Endothelial cell of umbilical vein (primary cell): ENCODE data around the gene FAM13B. TPM values are rescaled to one million over a fixed set of nuclear protein-coding genes. Genes with fewer than 3 reads are reported as not detected.

Experiments
- BruUV-seq: library from RNA; stranded (reverse); fragments of 400-500 nt; replicated peaks from 2 replicates; lab custom pipeline; 2021; lab: Mats Ljungman, UMichigan
- CTCF ChIA-PET: fragments of 300-600, 350-600 bp; sonication (Branson Sonifier 250); formaldehyde crosslinking; loops from one replicate; lab custom pipeline; 2021; ENCODE audit warnings: antibody characterized with exemption, inconsistent platforms; lab: Charles Lee
- POLR2A ChIA-PET: fragments of 300-600, 350-600 bp; sonication (Branson Sonifier 250); formaldehyde crosslinking; loops from one replicate; lab custom pipeline; 2021; ENCODE audit warnings: antibody characterized with exemption, inconsistent platforms; lab: Charles Lee
- DNase-seq: peaks from one replicate; pipeline ENCODE4 v3.0.0-alpha.2; 2011; ENCODE audit warnings: low read depth, low spot score
- FAIRE-seq: peaks from 2 replicates; lab custom pipeline; 2011; peaks lifted over from hg19 to GRCh38; lab: Jason Lieb, UNC
- H2AFZ ChIP-seq: 2 replicates; pipeline ENCODE4 v1.6.0; 2012; ENCODE audit warnings: low read depth, low read length, control low read depth, inconsistent platforms
- H3K27ac ChIP-seq: 2 replicates; pipeline ENCODE4 v1.5.1; 2011; ENCODE audit warnings: low read depth, mild to moderate bottlenecking, control low read depth, low read length, moderate library complexity; ENCODE audit not compliant: insufficient read depth
- H3K27me3 ChIP-seq, 2 experiments: 2 replicates each; pipeline versions ENCODE4 v1.6.0 to v1.6.1; 2011; ENCODE audit warnings: low read length in 2 of 2, mixed read lengths in 1 of 2; ENCODE audit not compliant: control insufficient read depth in 2 of 2, insufficient read depth in 2 of 2
- H3K36me3 ChIP-seq, 2 experiments: 2 replicates in 1 of 2; 3 replicates in 1 of 2; pipeline ENCODE4 v1.5.1; 2011; ENCODE audit warnings: low read length in 2 of 2, mild to moderate bottlenecking in 1 of 2, moderate library complexity in 1 of 2; ENCODE audit not compliant: control insufficient read depth in 2 of 2, insufficient read depth in 2 of 2; ENCODE audit errors: extremely low read depth in 1 of 2
- H3K4me1 ChIP-seq: 3 replicates; pipeline ENCODE4 v1.5.1; 2011; ENCODE audit warnings: mild to moderate bottlenecking, low read length; ENCODE audit not compliant: control insufficient read depth, insufficient read depth; ENCODE audit errors: extremely low read depth
- H3K4me2 ChIP-seq: 2 replicates; pipeline ENCODE4 v1.6.1; 2011; ENCODE audit warnings: low read length, control low read depth, mixed read lengths; ENCODE audit not compliant: insufficient read depth
- H3K4me3 ChIP-seq, 3 experiments: fragments of 200-600 bp in 1 of 3; sonication (generic), shearing (Covaris generic) in 1 of 3; replicated peaks in 1 of 3; 2 replicates each; pipeline ENCODE4 v1.5.1; 2011 to 2016; ENCODE audit warnings: control low read depth in 3 of 3, low read length in 3 of 3, mild to moderate bottlenecking in 2 of 3, inconsistent platforms in 1 of 3, low read depth in 1 of 3, moderate library complexity in 1 of 3; ENCODE audit not compliant: insufficient read depth in 1 of 3
- H3K79me2 ChIP-seq: 2 replicates; pipeline ENCODE4 v1.6.0; 2012; ENCODE audit warnings: low read length, inconsistent platforms; ENCODE audit not compliant: control insufficient read depth, insufficient read depth
- H3K9ac ChIP-seq: replicated peaks from 2 replicates; pipeline ENCODE3; 2011; ENCODE audit warnings: low read length, control low read depth; ENCODE audit not compliant: insufficient read depth; ENCODE audit errors: extremely low read depth
- H3K9me1 ChIP-seq: replicated peaks from 3 replicates; pipeline ENCODE4 v1.6.0; 2011; ENCODE audit warnings: mild to moderate bottlenecking, low read length; ENCODE audit not compliant: control insufficient read depth, insufficient read depth; ENCODE audit errors: extremely low read depth
- H3K9me3 ChIP-seq: replicated peaks from 2 replicates; pipeline ENCODE4 v1.5.1; 2012; ENCODE audit warnings: low read length, inconsistent platforms; ENCODE audit not compliant: control insufficient read depth, insufficient read depth
- H4K20me1 ChIP-seq: replicated peaks from 2 replicates; pipeline ENCODE3; 2011; ENCODE audit warnings: mild to moderate bottlenecking, low read length; ENCODE audit not compliant: control insufficient read depth, insufficient read depth; ENCODE audit errors: extremely low read depth
- EZH2 ChIP-seq: IDR thresholded peaks from 2 replicates; pipeline ENCODE4 v1.6.1; 2012; ENCODE audit warnings: borderline replicate concordance, low read depth, mild to moderate bottlenecking, moderate library complexity, low read length, inconsistent platforms; ENCODE audit not compliant: severe bottlenecking
- FOS ChIP-seq: IDR thresholded peaks from 2 replicates; pipeline ENCODE4 v1.6.1; 2011; ENCODE audit warnings: mild to moderate bottlenecking, low read length, moderate library complexity, borderline replicate concordance; ENCODE audit not compliant: insufficient read depth
- GATA2 ChIP-seq: IDR thresholded peaks from 2 replicates; pipeline ENCODE4 v1.7.0; 2011; ENCODE audit warnings: low read depth, mild to moderate bottlenecking, moderate library complexity, mixed read lengths, low read length; ENCODE audit not compliant: insufficient read length, insufficient read depth
- JUN ChIP-seq: IDR thresholded peaks from 2 replicates; pipeline ENCODE4 v1.6.1; 2011; ENCODE audit warnings: borderline replicate concordance, low read depth; ENCODE audit not compliant: insufficient read length, insufficient read depth
- MYC ChIP-seq: IDR thresholded peaks from one replicate; pipeline ENCODE4 v1.6.1; 2011; ENCODE audit warnings: mild to moderate bottlenecking, low read depth, low read length
- POLR2A ChIP-seq: IDR thresholded peaks from 2 replicates; pipeline ENCODE4 v1.6.1; 2012; ENCODE audit warnings: low read depth, mild to moderate bottlenecking, control low read depth, low read length
- POLR2AphosphoS5 ChIP-seq: IDR thresholded peaks from 2 replicates; pipeline ENCODE4 v1.6.1; 2012; ENCODE audit warnings: low read depth, mild to moderate bottlenecking, control low read depth, low read length, moderate library complexity; ENCODE audit not compliant: insufficient read depth
- dilution Hi-C: fragments of 300-500 bp; cut with MboI; formaldehyde crosslinking; loops from one replicate; pipeline ENCODE4 v1.15.0; 2019; ENCODE audit warnings: low sequenced_read_pairs; ENCODE audit not compliant: extremely low pct_ligation_motif_present
- intact Hi-C: fragments of 100-400 bp; cut with micrococcal nuclease; formaldehyde crosslinking; loops from one replicate; pipeline ENCODE4 v1.10.0; 2022
- polyA plus RNA-seq, 4 experiments: library from polyadenylated mRNA; depleted of rRNA in 3 of 4; stranded (reverse) in 3 of 4; unstranded in 1 of 4; fragments of >200 nt; gene quantifications; 2 replicates each; pipeline versions ENCODE4 v1.2.1 to v1.2.3, GENCODE V29; 2011 to 2012; ENCODE audit warnings: missing spikeins in 1 of 4
- total RNA-seq: library from RNA; stranded (reverse); gene quantifications from 2 replicates; pipeline ENCODE4 v1.2.3, GENCODE V29; 2021
- TF ChIP-seq, protein P1 (sequence below), 2 donors: IDR thresholded peaks; 1 replicate in 1 of 2; 2 replicates in 1 of 2; pipeline ENCODE4 v1.5.1; 2011; ENCODE audit warnings: low read length in 2 of 2, mild to moderate bottlenecking in 2 of 2, moderate library complexity in 2 of 2, control low read depth in 1 of 2, inconsistent platforms in 1 of 2, low read depth in 1 of 2; ENCODE audit not compliant: insufficient read depth in 1 of 2; ENCODE audit errors: extremely low read depth in 1 of 2
- TF ChIP-seq, protein P2 (sequence below): IDR thresholded peaks from 2 replicates; pipeline ENCODE4 v1.6.1; 2011; ENCODE audit not compliant: insufficient read depth, insufficient read length

Gene FAM13B
- total and polyA plus RNA-seq, 2 donors (not counting 3 experiments of a cell fraction or from before 2014, with no cell fraction given), result 8.7 to 25.4 TPM

DNA sequence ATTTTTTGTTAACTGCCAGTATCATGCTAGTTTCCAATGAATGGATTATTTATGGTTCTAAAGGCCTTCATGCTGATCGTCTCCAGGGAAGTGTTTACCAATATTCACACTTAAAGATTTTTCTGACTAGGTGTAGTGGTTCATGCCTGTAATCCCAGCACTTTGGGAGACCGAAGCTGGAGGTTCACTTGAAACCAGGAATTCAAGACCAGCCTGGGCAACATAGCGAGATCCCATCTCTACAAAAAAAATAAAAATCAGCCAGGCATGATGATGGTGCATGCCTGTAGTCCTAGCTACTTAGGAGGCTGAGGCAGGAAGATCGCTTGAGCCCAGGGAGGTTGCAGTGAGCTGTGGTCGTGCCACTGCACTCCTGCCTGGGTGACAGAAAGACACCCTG is 43.5 kb downstream of the FAM13B start:
- dilution Hi-C loops (no loop called here), intact Hi-C loops (no loop called here)
- Histone ChIP-seq H3K36me3 (no peaks in the 10 kb centered on the region), H3K4me2 (no peak overlapping the region), H4K20me1 (no peaks in the 10 kb centered on the region), H3K4me1 (no peaks in the 10 kb centered on the region), H3K9ac (no peak overlapping the region), H3K79me2 (peaks cover 8% of the 10 kb centered on the region), H2AFZ (no peak overlapping the region), H3K9me1 (no peaks in the 10 kb centered on the region), H3K4me3 (no peak overlapping the region), H3K27me3 (no peaks in the 10 kb centered on the region), H3K27ac (no peak overlapping the region), H3K9me3 (no peaks in the 10 kb centered on the region)
- ChIA-PET CTCF (interaction anchor here (1.4 to 1.5 kb wide), 2 partner anchors 47 to 211 kb away, joined by 3 to 7 read pairs; no protein-coding TSS in a partner anchor), POLR2A (no interaction called here)
- DNase-seq (no peak), FAIRE-seq (no peak)
- TF ChIP-seq POLR2AphosphoS5 (no peak), MYC (no peak), POLR2A (no peak), FOS (no peak), GATA2 (no peak), JUN (no peak), EZH2 (no peak)
- TF ChIP-seq, protein P1, sequence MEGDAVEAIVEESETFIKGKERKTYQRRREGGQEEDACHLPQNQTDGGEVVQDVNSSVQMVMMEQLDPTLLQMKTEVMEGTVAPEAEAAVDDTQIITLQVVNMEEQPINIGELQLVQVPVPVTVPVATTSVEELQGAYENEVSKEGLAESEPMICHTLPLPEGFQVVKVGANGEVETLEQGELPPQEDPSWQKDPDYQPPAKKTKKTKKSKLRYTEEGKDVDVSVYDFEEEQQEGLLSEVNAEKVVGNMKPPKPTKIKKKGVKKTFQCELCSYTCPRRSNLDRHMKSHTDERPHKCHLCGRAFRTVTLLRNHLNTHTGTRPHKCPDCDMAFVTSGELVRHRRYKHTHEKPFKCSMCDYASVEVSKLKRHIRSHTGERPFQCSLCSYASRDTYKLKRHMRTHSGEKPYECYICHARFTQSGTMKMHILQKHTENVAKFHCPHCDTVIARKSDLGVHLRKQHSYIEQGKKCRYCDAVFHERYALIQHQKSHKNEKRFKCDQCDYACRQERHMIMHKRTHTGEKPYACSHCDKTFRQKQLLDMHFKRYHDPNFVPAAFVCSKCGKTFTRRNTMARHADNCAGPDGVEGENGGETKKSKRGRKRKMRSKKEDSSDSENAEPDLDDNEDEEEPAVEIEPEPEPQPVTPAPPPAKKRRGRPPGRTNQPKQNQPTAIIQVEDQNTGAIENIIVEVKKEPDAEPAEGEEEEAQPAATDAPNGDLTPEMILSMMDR (IDR thresholded peaks at IDR 0.05; ENCODE audit: extremely low read depth in 1 of 2, insufficient read depth in 1 of 2, low read depth in 1 of 2, low read length in 2 of 2), result no peak
- TF ChIP-seq, protein P2, sequence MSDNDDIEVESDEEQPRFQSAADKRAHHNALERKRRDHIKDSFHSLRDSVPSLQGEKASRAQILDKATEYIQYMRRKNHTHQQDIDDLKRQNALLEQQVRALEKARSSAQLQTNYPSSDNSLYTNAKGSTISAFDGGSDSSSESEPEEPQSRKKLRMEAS, result no peak
- BruUV-seq, result no TSS peak
